PC-3 (cell line): ENCODE measurements around the gene PRDM12.

Source experiments
- CTCF ChIP-seq: fragments of 300-600 bp; sonication (generic); conservative IDR thresholded peaks from 2 replicates; pipeline ENCODE4 v1.5.1; 2017; ENCODE audit warnings: antibody characterized with exemption, low read depth, mild to moderate bottlenecking, low read length
- EZH2 ChIP-seq: fragments of 300-600 bp; sonication (generic); IDR thresholded peaks from one replicate; pipeline ENCODE4 v1.6.1; 2017; ENCODE audit warnings: antibody characterized with exemption, mild to moderate bottlenecking, low read length; ENCODE audit not compliant: unreplicated experiment
- EZH2phosphoT487 ChIP-seq: fragments of 300-600 bp; sonication (generic); IDR thresholded peaks from 2 replicates; pipeline ENCODE4 v1.6.1; 2018; ENCODE audit warnings: mild to moderate bottlenecking, antibody characterized with exemption, low read length, borderline replicate concordance

- TF ChIP-seq CTCF (no peak), EZH2 (no peak), EZH2phosphoT487 (no peak)
These were observed 34.7 kb downstream of the PRDM12 start for GRCh38 chr9:130699047-130699446.
